Neural crest cell (in vitro differentiated cells): ENCODE data around the gene THBS2. TPM values are rescaled to one million over a fixed set of nuclear protein-coding genes. Genes with fewer than 3 reads are reported as not detected.

ENCODE experiments used
- DNase-seq: peaks from one replicate; pipeline ENCODE4 v3.0.0; 2021; ENCODE audit warnings: low read depth, mixed read lengths, low spot score
- H3K27ac Mint-ChIP-seq: one replicate; pipeline ENCODE4 v1.8.0; 2021; ENCODE audit warnings: mild to moderate bottlenecking, mixed read lengths; ENCODE audit not compliant: unreplicated experiment
- H3K27me3 Mint-ChIP-seq: 2 replicates; pipeline ENCODE4 v1.8.0; 2021; ENCODE audit warnings: low read depth, mild to moderate bottlenecking, mixed read lengths
- H3K36me3 Mint-ChIP-seq: 2 replicates; pipeline ENCODE4 v1.8.0; 2021; ENCODE audit warnings: low read depth, mild to moderate bottlenecking, mixed read lengths
- H3K4me1 Mint-ChIP-seq: 2 replicates; pipeline ENCODE4 v1.8.0; 2021; ENCODE audit warnings: mixed read lengths
- H3K4me3 Mint-ChIP-seq: one replicate; pipeline ENCODE4 v1.8.0; 2021; ENCODE audit warnings: mild to moderate bottlenecking, mixed read lengths
- H3K9me3 Mint-ChIP-seq: 2 replicates; pipeline ENCODE4 v1.8.0; 2021; ENCODE audit warnings: mixed read lengths
- CTCF ChIP-seq: fragments of 200-600 bp; sonication (generic); conservative IDR thresholded peaks from 2 replicates; pipeline ENCODE4 v1.5.0; 2021; ENCODE audit warnings: antibody characterized with exemption, mild to moderate bottlenecking
- total RNA-seq: library from RNA; stranded (reverse); gene quantifications from 2 replicates; pipeline ENCODE4 v1.2.1, GENCODE V29; 2021

THBS2 gene
- total RNA-seq, 1 donor from 2014 or later: 1.3 TPM

- H3K4me1 Mint-ChIP-seq: peaks cover 21% of the 10 kb centered on the region
- peaks cover 59% of the 10 kb centered on the region for H3K27me3 Mint-ChIP-seq
- no peak overlapping the region for H3K27ac Mint-ChIP-seq
- no peak for DNase-seq
- no peaks in the 10 kb centered on the region for H3K9me3 Mint-ChIP-seq
- no peak for TF ChIP-seq CTCF
- H3K36me3 Mint-ChIP-seq: no peaks in the 10 kb centered on the region
- H3K4me3 Mint-ChIP-seq: no peak overlapping the region
Observed at GRCh38 chr6:169256518-169256917, 2.9 kb upstream of the THBS2 start.

GRCh38 chr6:169256061-169256460 lies 2.4 kb upstream of the THBS2 start:
- H3K36me3 Mint-ChIP-seq: no peaks in the 10 kb centered on the region
- H3K4me1 Mint-ChIP-seq: peaks cover 21% of the 10 kb centered on the region
- DNase-seq: no peak
- no peak overlapping the region for H3K27ac Mint-ChIP-seq
- H3K4me3 Mint-ChIP-seq: no peak overlapping the region
- TF ChIP-seq CTCF: no peak
- H3K27me3 Mint-ChIP-seq: peaks cover 63% of the 10 kb centered on the region
- no peaks in the 10 kb centered on the region for H3K9me3 Mint-ChIP-seq

- Mint-ChIP-seq H3K36me3 (no peaks in the 10 kb centered on the region), H3K27ac (no peak overlapping the region), H3K9me3 (no peaks in the 10 kb centered on the region), H3K4me3 (no peak overlapping the region), H3K27me3 (peaks cover 67% of the 10 kb centered on the region), H3K4me1 (peaks cover 24% of the 10 kb centered on the region)
- no peak for TF ChIP-seq CTCF
- no peak for DNase-seq
Observed at GRCh38 chr6:169255643-169256042, 2.0 kb upstream of the THBS2 start.

- Mint-ChIP-seq H3K36me3 (no peaks in the 10 kb centered on the region), H3K4me1 (peaks cover 24% of the 10 kb centered on the region), H3K9me3 (no peaks in the 10 kb centered on the region), H3K4me3 (no peak overlapping the region), H3K27me3 (peaks cover 74% of the 10 kb centered on the region), H3K27ac (peak overlapping the region; percentile 81)
- TF ChIP-seq CTCF: no peak
- DNase-seq: no peak
Observed at GRCh38 chr6:169254456-169255316, 1.0 kb upstream of the THBS2 start.

GRCh38 chr6:169252505-169253189 lies 999 bp downstream of the THBS2 start:
- peaks cover 77% of the 10 kb centered on the region for H3K27me3 Mint-ChIP-seq
- no peak overlapping the region for H3K27ac Mint-ChIP-seq
- H3K9me3 Mint-ChIP-seq: peaks cover 5% of the 10 kb centered on the region
- no peak for DNase-seq
- H3K4me3 Mint-ChIP-seq: peak overlapping the region; percentile 82
- TF ChIP-seq CTCF: no peak
- peaks cover 24% of the 10 kb centered on the region for H3K4me1 Mint-ChIP-seq
- H3K36me3 Mint-ChIP-seq: no peaks in the 10 kb centered on the region
